Activated naive CD8-positive, alpha-beta T cell (primary cell): ENCODE measurements around the gene FAM13A.

Experiments used
- H3K27ac Mint-ChIP-seq: one replicate; pipeline ENCODE4 v1.8.0; 2021; ENCODE audit warnings: mixed read lengths
- H3K27me3 Mint-ChIP-seq: one replicate; pipeline ENCODE4 v1.8.0; 2021; ENCODE audit warnings: mixed read lengths
- H3K36me3 Mint-ChIP-seq: one replicate; pipeline ENCODE4 v1.8.0; 2021; ENCODE audit warnings: mixed read lengths
- H3K4me1 Mint-ChIP-seq: one replicate; pipeline ENCODE4 v1.8.0; 2021; ENCODE audit warnings: low read depth, mixed read lengths
- H3K4me3 Mint-ChIP-seq: one replicate; pipeline ENCODE4 v1.8.0; 2021; ENCODE audit warnings: mild to moderate bottlenecking, mixed read lengths
- H3K9me3 Mint-ChIP-seq: one replicate; pipeline ENCODE4 v1.8.0; 2021; ENCODE audit warnings: low read depth, mixed read lengths

The FAM13A gene

DNA sequence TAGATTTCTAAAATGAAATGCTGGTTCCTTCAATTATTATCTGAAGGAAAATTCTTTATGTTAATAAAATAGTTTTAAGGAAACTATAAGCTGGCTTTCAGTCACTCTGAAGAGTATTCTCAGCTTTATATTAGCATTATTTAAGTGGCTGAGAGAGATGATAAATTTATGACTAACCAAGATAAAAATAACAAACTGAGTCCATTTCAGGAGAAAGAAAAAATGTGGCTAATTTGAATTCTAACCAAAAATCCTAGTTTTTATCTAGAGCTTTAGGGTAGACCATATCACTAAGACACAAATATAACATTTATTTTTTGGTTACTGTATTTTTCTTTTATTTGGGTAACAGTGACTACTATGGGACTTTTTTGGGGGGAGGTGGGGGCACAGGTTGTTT lies 299.9 kb downstream of the FAM13A start:
- no peak overlapping the region for H3K4me3 Mint-ChIP-seq
- no peaks in the 10 kb centered on the region for H3K9me3 Mint-ChIP-seq
- no peaks in the 10 kb centered on the region for H3K4me1 Mint-ChIP-seq
- peaks cover 2% of the 10 kb centered on the region for H3K36me3 Mint-ChIP-seq
- no peaks in the 10 kb centered on the region for H3K27me3 Mint-ChIP-seq
- H3K27ac Mint-ChIP-seq = no peak overlapping the region

DNA sequence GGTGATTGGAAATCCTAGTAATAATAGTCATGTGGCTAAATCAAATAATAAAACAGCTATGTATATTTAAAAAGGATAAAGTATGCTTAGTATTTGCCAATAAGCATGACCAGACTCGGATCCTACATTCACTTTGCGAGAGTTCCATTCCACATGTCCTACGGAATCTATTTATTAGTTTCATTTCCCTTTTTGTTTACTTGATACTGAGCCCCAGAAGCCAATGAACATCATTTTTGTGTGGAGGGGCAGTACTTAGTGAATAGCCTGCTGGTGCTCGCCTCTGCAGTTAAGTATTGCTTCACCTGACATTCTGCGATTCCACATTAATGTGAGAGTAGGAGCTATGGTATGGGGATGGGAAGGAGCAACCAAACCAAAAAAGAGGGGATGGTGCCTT lies 300.8 kb downstream of the FAM13A start:
- Mint-ChIP-seq H3K4me3 (no peak overlapping the region), H3K9me3 (no peaks in the 10 kb centered on the region), H3K36me3 (peaks cover 2% of the 10 kb centered on the region), H3K4me1 (no peaks in the 10 kb centered on the region), H3K27ac (no peak overlapping the region), H3K27me3 (no peaks in the 10 kb centered on the region)

DNA sequence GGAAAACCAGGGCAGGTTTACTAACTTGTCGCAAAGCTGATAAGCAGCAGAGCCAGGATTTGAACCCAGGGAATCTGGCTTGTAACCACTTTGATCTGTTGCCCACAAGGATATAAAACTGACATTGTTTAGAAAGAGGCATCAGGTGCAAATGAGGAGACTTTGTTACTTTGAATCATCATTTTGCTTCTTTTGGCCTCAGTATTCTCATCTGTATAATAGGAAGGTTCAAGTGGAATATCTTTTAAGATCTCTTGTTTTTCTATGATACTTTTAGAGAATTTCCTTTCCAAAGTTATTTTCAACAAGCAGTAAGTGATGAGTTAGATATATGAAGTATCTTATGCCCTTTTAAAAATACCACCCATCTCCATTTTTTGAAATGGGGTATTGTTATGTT lies 301.5 kb downstream of the FAM13A start:
- H3K4me1 Mint-ChIP-seq = no peaks in the 10 kb centered on the region
- H3K27ac Mint-ChIP-seq = no peak overlapping the region
- H3K9me3 Mint-ChIP-seq = no peaks in the 10 kb centered on the region
- H3K4me3 Mint-ChIP-seq = no peak overlapping the region
- H3K36me3 Mint-ChIP-seq = peaks cover 2% of the 10 kb centered on the region
- H3K27me3 Mint-ChIP-seq = no peaks in the 10 kb centered on the region

GRCh38 chr4:88754796-88755195 lies 302.2 kb downstream of the FAM13A start:
- H3K9me3 Mint-ChIP-seq = no peaks in the 10 kb centered on the region
- no peaks in the 10 kb centered on the region for H3K4me1 Mint-ChIP-seq
- no peak overlapping the region for H3K27ac Mint-ChIP-seq
- H3K36me3 Mint-ChIP-seq = peaks cover 5% of the 10 kb centered on the region
- H3K4me3 Mint-ChIP-seq = no peak overlapping the region
- H3K27me3 Mint-ChIP-seq = no peaks in the 10 kb centered on the region

GRCh38 chr4:88753658-88754571 lies 303.1 kb downstream of the FAM13A start:
- Mint-ChIP-seq H3K4me3 (no peak overlapping the region), H3K27me3 (peaks cover 3% of the 10 kb centered on the region), H3K36me3 (peaks cover 7% of the 10 kb centered on the region), H3K27ac (no peak overlapping the region), H3K9me3 (no peaks in the 10 kb centered on the region), H3K4me1 (no peaks in the 10 kb centered on the region)

GRCh38 chr4:88752754-88753153 lies 304.2 kb downstream of the FAM13A start:
- Mint-ChIP-seq H3K27me3 (peaks cover 3% of the 10 kb centered on the region), H3K9me3 (no peaks in the 10 kb centered on the region), H3K4me3 (no peak overlapping the region), H3K4me1 (no peaks in the 10 kb centered on the region), H3K27ac (no peak overlapping the region), H3K36me3 (peaks cover 13% of the 10 kb centered on the region)

- peaks cover 13% of the 10 kb centered on the region for H3K36me3 Mint-ChIP-seq
- peaks cover 3% of the 10 kb centered on the region for H3K27me3 Mint-ChIP-seq
- H3K9me3 Mint-ChIP-seq = no peaks in the 10 kb centered on the region
- no peak overlapping the region for H3K27ac Mint-ChIP-seq
- no peak overlapping the region for H3K4me3 Mint-ChIP-seq
- H3K4me1 Mint-ChIP-seq = no peaks in the 10 kb centered on the region
Measured at GRCh38 chr4:88752076-88752463, 304.9 kb downstream of the FAM13A start.

GRCh38 chr4:88751258-88752075 lies 305.5 kb downstream of the FAM13A start:
- Mint-ChIP-seq H3K27me3 (peaks cover 3% of the 10 kb centered on the region), H3K36me3 (peaks cover 13% of the 10 kb centered on the region), H3K4me3 (no peak overlapping the region), H3K9me3 (no peaks in the 10 kb centered on the region), H3K27ac (no peak overlapping the region), H3K4me1 (no peaks in the 10 kb centered on the region)

DNA sequence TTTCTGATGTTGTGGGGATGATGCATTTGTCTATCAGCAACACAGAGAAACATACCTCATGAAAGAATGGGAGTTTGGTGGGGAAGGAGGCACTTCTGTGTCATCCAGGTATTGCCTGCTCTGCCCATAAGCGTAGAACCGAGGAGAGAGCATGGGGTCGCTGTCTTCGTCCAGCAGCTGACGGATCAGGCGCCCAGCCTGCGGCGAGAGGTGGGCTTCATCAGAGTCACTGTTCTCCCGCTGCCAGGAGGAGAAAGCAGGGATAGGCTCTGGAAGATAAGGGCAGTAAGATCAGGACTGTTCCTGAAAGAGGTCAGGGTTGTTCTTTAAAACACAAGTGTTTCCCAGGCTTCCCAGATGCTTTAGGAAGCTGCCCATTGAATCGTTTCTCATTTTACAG lies 306.6 kb downstream of the FAM13A start:
- H3K4me1 Mint-ChIP-seq = no peaks in the 10 kb centered on the region
- peaks cover 11% of the 10 kb centered on the region for H3K36me3 Mint-ChIP-seq

GRCh38 chr4:88747351-88747750 lies 309.6 kb downstream of the FAM13A start:
- Mint-ChIP-seq H3K27me3 (peaks cover 3% of the 10 kb centered on the region), H3K4me1 (no peaks in the 10 kb centered on the region), H3K27ac (no peak overlapping the region), H3K4me3 (no peak overlapping the region), H3K36me3 (peaks cover 14% of the 10 kb centered on the region), H3K9me3 (no peaks in the 10 kb centered on the region)

More for the DNA sequence above, 306.6 kb downstream of the FAM13A start:
- H3K4me3 Mint-ChIP-seq = no peak overlapping the region
- peaks cover 3% of the 10 kb centered on the region for H3K27me3 Mint-ChIP-seq
- H3K27ac Mint-ChIP-seq = no peak overlapping the region
- no peaks in the 10 kb centered on the region for H3K9me3 Mint-ChIP-seq

DNA sequence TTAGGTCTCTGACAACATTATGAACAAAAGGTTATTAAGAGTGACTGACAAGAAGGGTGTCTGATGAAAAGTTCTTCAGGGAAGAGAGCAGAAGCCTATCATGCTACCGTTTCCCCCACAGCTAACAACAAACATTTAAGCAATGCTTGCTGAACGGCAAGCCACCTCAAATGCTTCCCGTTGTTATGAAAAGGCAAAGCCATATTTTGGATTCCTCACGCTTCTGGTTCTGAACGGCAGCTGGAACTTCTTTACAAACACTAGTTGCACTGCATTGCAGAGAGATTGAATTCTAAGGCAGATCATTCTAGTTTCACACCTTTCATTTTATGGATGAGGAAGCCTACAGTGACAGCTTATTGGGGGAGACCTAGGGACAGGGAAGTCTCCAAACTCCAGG lies 310.8 kb downstream of the FAM13A start:
- no peaks in the 10 kb centered on the region for H3K9me3 Mint-ChIP-seq
- H3K27me3 Mint-ChIP-seq = peaks cover 3% of the 10 kb centered on the region
- H3K27ac Mint-ChIP-seq = no peak overlapping the region
- peaks cover 14% of the 10 kb centered on the region for H3K36me3 Mint-ChIP-seq
- H3K4me1 Mint-ChIP-seq = no peaks in the 10 kb centered on the region
- H3K4me3 Mint-ChIP-seq = no peak overlapping the region

DNA sequence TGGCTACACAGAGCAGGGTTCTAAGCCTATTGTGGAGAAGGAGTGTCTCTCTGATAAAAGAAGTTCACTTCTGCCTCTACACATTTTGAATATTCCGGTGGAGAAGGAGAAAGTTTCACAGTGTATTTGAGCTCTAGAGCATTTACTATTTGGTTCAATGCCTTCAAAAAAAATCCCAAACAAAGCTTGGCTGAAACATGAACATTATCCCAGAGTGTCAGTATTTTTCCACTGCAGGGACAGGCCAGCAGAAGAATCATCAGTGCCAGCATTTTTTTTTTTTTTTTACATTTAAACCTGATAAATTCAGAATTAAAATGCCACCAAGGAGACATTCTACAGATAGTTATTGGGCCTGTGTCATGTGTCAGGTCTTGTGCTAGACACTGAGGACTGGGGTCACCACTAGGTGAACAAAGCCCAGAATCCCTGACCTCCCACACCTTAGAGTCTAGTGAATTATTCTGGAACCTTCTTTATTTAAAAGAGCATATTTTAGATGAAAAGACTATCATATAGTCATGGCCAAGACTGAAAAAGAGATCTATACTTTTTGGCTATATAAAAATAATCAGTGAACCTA lies 311.3 kb downstream of the FAM13A start:
- no peaks in the 10 kb centered on the region for H3K4me1 Mint-ChIP-seq
- no peak overlapping the region for H3K4me3 Mint-ChIP-seq
- peaks cover 14% of the 10 kb centered on the region for H3K36me3 Mint-ChIP-seq
- no peak overlapping the region for H3K27ac Mint-ChIP-seq
- H3K9me3 Mint-ChIP-seq = no peaks in the 10 kb centered on the region
- H3K27me3 Mint-ChIP-seq = peaks cover 3% of the 10 kb centered on the region

GRCh38 chr4:88745175-88745574 lies 311.8 kb downstream of the FAM13A start:
- no peak overlapping the region for H3K27ac Mint-ChIP-seq
- H3K27me3 Mint-ChIP-seq = peaks cover 3% of the 10 kb centered on the region
- no peaks in the 10 kb centered on the region for H3K4me1 Mint-ChIP-seq
- no peaks in the 10 kb centered on the region for H3K9me3 Mint-ChIP-seq
- H3K4me3 Mint-ChIP-seq = no peak overlapping the region
- peaks cover 11% of the 10 kb centered on the region for H3K36me3 Mint-ChIP-seq

DNA sequence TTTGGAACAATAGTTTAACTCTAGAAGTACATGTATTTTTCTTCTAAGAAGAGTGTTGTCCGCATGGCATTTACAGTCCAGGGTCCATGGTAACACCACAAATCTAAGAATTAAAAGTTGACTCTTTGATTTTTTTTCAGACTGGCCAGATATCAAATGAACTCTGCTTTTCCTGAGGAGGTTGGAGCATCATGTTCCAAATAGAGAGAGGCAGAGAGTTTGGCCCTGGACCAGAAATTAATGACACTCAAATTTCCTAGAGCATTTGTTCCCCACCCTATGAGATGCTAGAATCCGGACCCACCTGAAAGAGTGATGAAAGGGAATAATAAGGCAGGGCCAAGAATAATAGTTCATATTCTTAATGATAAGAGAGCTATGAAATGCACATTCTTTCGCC lies 312.4 kb downstream of the FAM13A start:
- no peak overlapping the region for H3K4me3 Mint-ChIP-seq
- H3K36me3 Mint-ChIP-seq = peaks cover 11% of the 10 kb centered on the region
- H3K9me3 Mint-ChIP-seq = no peaks in the 10 kb centered on the region
- peaks cover 3% of the 10 kb centered on the region for H3K27me3 Mint-ChIP-seq
- H3K27ac Mint-ChIP-seq = no peak overlapping the region
- H3K4me1 Mint-ChIP-seq = no peaks in the 10 kb centered on the region

GRCh38 chr4:88743696-88744095 lies 313.3 kb downstream of the FAM13A start:
- H3K36me3 Mint-ChIP-seq = peaks cover 6% of the 10 kb centered on the region
- H3K4me1 Mint-ChIP-seq = peaks cover 3% of the 10 kb centered on the region
- no peaks in the 10 kb centered on the region for H3K9me3 Mint-ChIP-seq
- no peak overlapping the region for H3K4me3 Mint-ChIP-seq
- no peaks in the 10 kb centered on the region for H3K27me3 Mint-ChIP-seq
- H3K27ac Mint-ChIP-seq = no peak overlapping the region
